ENCODE measurements around the gene ZC3H13. TPM values are rescaled to one million over a fixed set of nuclear protein-coding genes. Genes with fewer than 3 reads are reported as not detected.

Gene ZC3H13, protein sequence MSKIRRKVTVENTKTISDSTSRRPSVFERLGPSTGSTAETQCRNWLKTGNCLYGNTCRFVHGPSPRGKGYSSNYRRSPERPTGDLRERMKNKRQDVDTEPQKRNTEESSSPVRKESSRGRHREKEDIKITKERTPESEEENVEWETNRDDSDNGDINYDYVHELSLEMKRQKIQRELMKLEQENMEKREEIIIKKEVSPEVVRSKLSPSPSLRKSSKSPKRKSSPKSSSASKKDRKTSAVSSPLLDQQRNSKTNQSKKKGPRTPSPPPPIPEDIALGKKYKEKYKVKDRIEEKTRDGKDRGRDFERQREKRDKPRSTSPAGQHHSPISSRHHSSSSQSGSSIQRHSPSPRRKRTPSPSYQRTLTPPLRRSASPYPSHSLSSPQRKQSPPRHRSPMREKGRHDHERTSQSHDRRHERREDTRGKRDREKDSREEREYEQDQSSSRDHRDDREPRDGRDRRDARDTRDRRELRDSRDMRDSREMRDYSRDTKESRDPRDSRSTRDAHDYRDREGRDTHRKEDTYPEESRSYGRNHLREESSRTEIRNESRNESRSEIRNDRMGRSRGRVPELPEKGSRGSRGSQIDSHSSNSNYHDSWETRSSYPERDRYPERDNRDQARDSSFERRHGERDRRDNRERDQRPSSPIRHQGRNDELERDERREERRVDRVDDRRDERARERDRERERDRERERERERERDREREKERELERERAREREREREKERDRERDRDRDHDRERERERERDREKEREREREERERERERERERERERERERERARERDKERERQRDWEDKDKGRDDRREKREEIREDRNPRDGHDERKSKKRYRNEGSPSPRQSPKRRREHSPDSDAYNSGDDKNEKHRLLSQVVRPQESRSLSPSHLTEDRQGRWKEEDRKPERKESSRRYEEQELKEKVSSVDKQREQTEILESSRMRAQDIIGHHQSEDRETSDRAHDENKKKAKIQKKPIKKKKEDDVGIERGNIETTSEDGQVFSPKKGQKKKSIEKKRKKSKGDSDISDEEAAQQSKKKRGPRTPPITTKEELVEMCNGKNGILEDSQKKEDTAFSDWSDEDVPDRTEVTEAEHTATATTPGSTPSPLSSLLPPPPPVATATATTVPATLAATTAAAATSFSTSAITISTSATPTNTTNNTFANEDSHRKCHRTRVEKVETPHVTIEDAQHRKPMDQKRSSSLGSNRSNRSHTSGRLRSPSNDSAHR (N-terminal part only)
- 10 to 100 TPM; 31.8 to 40.1 (median 35.6) TPM for total RNA-seq (2021; fragmentation: NEBNext Ultra II Directional; extraction: Animal tissue kit (Norgen Biotek cat#: 25700))
- long read RNA-seq, partial matches to known transcripts = 48 of 76 reads
- long read RNA-seq, other reads (novel, unspliced or antisense) = 28 of 76 reads

DNA sequence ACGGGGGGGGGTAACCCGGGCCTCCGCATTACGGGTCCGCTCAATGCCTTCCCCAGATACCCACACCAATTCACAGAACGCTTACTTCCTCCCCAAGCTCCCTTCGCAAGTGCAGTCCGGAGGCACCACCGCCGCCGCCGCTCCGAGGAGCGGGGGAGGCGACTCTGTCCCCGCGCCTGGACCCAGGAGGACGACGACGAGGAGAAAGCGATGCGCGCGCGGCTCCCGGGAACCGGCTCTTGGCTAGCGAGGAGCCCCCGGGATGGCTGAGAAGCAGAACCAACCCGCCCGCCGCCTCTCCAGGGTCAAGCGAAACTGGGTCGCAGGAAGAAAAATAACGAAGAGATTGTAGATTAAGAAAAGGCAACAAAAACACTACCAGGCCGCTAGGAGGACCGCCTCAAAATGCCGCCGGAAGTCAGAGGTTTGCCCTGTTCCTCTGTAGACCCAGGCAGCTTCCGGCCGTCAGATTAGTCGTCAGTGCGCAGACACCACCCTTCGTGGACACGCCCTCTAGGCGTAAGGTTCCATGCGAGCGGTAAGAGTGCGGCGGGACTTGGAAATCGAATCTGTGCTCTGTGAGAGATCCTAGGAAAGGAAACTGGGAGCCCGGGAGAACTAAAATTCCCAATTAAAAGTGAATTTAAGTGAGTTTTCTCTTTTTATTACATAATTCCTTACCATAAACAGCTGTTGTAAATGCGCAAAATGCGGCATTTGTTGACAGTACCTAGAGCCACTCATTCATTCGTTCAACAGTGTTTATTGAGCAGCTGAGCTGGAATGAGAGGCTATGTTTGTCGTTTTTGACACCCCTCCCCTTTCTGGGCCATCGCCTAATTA is at the start of gene ZC3H13:
TSS of gene ZC3H13 (minus strand) at position 428 of the 843 bp plus-strand sequence. CDS start 7,239 bp downstream, outside the sequence.
- Mint-ChIP-seq H3K27ac (peak within 1 kb of the TSS; percentile 98), H3K4me1 (ENCODE audit: low read depth) (peaks cover 41% of the 10 kb centered on the region)

GRCh38 chr13:46102255-46102605 is 49.7 kb upstream of the ZC3H13 start:
- H3K9me3 Mint-ChIP-seq = no peaks in the 10 kb centered on the region
- TF ChIP-seq CTCF (IDR thresholded peaks at IDR 0.05) = no peak
- no peak overlapping the region for H3K4me3 Mint-ChIP-seq
- H3K27me3 Mint-ChIP-seq (ENCODE audit: insufficient read depth) = peaks cover 1% of the 10 kb centered on the region; the same call in 1 of the 2 replicates
- H3K36me3 Mint-ChIP-seq (ENCODE audit: low read depth) = no peaks in the 10 kb centered on the region
- no peak overlapping the region for H3K27ac Mint-ChIP-seq
- H3K4me1 Mint-ChIP-seq (ENCODE audit: low read depth) = peaks cover 6% of the 10 kb centered on the region; the same call in 1 of the 2 replicates
- no peak for DNase-seq

More for the DNA sequence above, at the start of gene ZC3H13:
- H3K36me3 Mint-ChIP-seq (ENCODE audit: low read depth) = no peaks in the 10 kb centered on the region
- H3K27me3 Mint-ChIP-seq (ENCODE audit: insufficient read depth) = peaks cover 3% of the 10 kb centered on the region
- peak within 1 kb of the TSS; percentile 96 for H3K4me3 Mint-ChIP-seq
- H3K9me3 Mint-ChIP-seq = no peaks in the 10 kb centered on the region
- DNase-seq = peak; percentile 97
- TF ChIP-seq CTCF (IDR thresholded peaks at IDR 0.05) = peak; percentile 70

GRCh38 chr13:46101484-46102254 is 49.1 kb upstream of the ZC3H13 start:
- Mint-ChIP-seq H3K36me3 (ENCODE audit: low read depth) (no peaks in the 10 kb centered on the region), H3K9me3 (no peaks in the 10 kb centered on the region), H3K27me3 (ENCODE audit: insufficient read depth) (peaks cover 2% of the 10 kb centered on the region; the same call in 1 of the 2 replicates), H3K4me3 (no peak overlapping the region), H3K4me1 (ENCODE audit: low read depth) (peaks cover 6% of the 10 kb centered on the region; the same call in 1 of the 2 replicates), H3K27ac (no peak overlapping the region)
- DNase-seq = no peak
- TF ChIP-seq CTCF (IDR thresholded peaks at IDR 0.05) = no peak

GRCh38 chr13:46101002-46101401 is 48.5 kb upstream of the ZC3H13 start:
- TF ChIP-seq CTCF (IDR thresholded peaks at IDR 0.05) = no peak
- no peaks in the 10 kb centered on the region for H3K9me3 Mint-ChIP-seq
- H3K27ac Mint-ChIP-seq = no peak overlapping the region

More at GRCh38 chr13:46101002-46101401, 48.5 kb upstream of the ZC3H13 start:
- Mint-ChIP-seq H3K27me3 (ENCODE audit: insufficient read depth) (peaks cover 6% of the 10 kb centered on the region), H3K4me1 (ENCODE audit: low read depth) (peaks cover 6% of the 10 kb centered on the region; the same call in 1 of the 2 replicates), H3K4me3 (no peak overlapping the region), H3K36me3 (ENCODE audit: low read depth) (no peaks in the 10 kb centered on the region)
- DNase-seq = no peak

Data from HFFc6 (cell line).